ENCODE measurements around the gene SSTR4. TPM values are rescaled to one million over a fixed set of nuclear protein-coding genes. Genes with fewer than 3 reads are reported as not detected.

SSTR4 gene
- total RNA-seq, 4 donors from 2014 or later = not detected

DNA sequence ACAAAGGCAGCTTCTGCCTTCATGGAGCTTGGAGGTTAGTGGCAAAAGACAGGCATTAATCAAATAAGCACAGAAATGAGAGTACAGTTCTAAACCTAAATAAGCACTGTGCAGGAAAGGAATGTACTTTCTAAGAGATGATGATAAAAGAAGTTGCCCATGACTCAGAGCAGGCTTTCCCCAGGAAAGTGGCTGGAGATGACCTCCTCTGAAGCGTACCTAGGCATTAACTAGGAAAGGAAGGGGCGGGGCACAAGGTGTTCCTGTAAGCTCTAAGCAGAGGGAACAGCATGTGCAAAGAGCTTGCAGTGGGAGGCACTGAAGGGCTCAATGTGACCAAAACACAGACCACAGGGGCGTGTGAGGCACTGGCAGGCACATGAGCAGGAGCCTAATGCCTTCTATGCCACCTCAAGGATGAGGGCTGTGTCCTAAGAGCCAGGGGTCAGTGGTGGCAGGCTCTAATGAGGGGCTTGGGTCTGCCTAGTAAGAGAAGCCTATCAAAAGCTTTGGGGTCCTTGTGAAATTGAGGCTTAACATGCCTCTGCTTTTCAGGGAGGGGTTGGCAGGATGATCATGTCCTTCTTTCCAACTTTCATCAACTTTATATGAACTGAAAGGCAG is 4.9 kb downstream of the SSTR4 start:
- TF ChIP-seq, protein P1, sequence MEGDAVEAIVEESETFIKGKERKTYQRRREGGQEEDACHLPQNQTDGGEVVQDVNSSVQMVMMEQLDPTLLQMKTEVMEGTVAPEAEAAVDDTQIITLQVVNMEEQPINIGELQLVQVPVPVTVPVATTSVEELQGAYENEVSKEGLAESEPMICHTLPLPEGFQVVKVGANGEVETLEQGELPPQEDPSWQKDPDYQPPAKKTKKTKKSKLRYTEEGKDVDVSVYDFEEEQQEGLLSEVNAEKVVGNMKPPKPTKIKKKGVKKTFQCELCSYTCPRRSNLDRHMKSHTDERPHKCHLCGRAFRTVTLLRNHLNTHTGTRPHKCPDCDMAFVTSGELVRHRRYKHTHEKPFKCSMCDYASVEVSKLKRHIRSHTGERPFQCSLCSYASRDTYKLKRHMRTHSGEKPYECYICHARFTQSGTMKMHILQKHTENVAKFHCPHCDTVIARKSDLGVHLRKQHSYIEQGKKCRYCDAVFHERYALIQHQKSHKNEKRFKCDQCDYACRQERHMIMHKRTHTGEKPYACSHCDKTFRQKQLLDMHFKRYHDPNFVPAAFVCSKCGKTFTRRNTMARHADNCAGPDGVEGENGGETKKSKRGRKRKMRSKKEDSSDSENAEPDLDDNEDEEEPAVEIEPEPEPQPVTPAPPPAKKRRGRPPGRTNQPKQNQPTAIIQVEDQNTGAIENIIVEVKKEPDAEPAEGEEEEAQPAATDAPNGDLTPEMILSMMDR (IDR thresholded peaks at IDR 0.05) = no peak
- DNase-seq (ENCODE audit: low spot score) = no peak
- ATAC-seq (ENCODE audit: low FRiP score) = peak; percentile 19

DNA sequence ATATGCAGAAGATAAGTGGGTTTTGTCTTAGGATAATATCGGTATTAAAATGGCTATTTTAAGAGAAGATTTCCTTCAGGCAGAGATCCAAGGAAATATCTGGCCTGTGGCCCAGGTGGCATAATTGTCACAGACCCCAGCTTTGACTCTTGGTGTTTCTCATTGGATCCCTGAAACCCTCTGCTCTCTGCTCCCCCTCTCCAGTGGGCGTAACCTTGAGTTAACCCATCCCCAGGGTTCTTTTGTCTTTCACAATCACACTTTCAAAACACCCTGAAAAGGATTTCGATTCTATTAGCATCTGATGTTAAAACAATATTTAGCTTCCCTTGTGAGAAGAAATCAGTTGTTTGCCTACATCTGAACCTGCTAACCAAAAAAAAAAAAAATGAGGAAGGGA is 7.2 kb downstream of the SSTR4 start:
- DNase-seq (ENCODE audit: low spot score) = no peak
- no peak for ATAC-seq (ENCODE audit: low FRiP score)
- TF ChIP-seq, protein P1 (IDR thresholded peaks at IDR 0.05) = no peak

DNA sequence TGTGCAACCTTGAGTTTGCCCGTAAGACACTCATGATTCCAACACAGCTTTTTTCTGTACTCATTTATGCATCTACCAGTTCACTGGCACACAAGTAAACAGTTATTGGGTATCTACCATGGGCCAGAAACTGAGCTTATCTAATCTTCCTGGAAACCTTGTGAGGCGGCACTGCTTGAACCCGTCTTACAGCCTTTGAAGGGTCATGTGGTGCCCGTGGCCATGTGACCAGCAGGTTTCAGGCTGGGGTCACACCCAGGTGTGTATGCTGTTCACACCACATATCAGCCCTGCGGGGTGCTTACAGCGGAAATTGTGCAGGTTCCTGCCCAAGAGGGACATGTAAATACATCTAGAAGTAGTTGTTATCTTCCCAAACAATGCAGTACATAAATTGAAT is 8.3 kb downstream of the SSTR4 start:
- ATAC-seq (ENCODE audit: low FRiP score) = no peak
- TF ChIP-seq, protein P1 (IDR thresholded peaks at IDR 0.05) = no peak
- DNase-seq (ENCODE audit: low spot score) = no peak

DNA sequence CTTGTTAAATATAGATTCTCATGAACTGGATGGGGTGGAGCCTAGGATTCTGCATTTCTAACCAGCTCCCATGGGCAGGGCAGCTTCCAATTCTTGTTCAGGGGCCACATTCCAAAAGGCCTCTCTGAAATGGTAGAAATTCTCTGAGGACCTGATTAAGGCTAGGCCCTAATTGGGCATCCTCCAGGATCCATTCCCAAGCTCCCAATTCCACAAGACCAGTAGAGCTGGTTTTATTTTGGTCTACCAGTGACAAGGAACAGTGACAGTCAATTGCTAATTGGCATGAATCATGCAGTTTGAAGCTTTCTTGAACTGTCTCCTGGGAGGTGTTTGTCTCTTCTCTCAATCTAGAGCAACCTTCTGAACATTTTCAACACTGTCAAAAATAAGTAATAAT is 11.3 kb downstream of the SSTR4 start:
- no peak for ATAC-seq (ENCODE audit: low FRiP score)
- no peak for DNase-seq (ENCODE audit: low spot score)
- TF ChIP-seq, protein P1 (IDR thresholded peaks at IDR 0.05) = no peak

DNA sequence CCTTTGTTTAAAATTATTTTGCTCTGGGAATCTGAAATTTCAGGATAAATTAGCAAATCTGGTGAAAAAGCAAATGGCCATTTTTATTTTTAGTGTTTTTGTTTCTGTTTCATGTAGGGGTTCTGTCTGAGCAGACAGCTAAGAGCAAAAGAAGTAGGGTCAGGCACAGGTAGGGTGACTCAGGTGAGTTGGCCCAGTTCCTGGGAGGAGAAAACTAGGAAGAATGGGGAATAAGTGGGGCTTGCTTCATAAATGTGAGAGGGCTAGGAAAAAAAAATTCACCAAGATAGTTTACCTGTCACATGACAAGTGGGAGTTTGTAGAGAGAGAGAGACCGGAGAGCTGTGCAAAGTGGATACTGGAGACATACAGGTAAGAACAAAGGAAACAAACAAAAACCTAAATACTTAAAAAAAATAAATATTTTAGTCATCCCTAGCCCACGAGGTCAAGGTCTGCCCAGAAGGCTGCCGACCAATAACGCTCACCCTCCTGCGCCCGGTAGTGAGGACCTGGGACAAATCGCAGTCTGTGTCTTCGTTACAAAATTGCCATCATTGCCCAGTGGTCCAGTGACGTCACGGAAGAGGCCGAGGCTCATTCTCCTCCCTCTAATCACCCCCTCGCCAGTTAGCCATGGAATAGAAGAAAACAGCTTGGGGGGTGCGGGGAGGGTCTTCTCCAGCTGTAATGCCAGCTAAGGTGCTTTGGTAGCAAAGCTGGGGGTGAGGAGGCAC is 12.1 kb downstream of the SSTR4 start:
- ATAC-seq (ENCODE audit: low FRiP score) = no peak
- no peak for DNase-seq (ENCODE audit: low spot score)
- TF ChIP-seq, protein P1 (IDR thresholded peaks at IDR 0.05) = no peak

DNA sequence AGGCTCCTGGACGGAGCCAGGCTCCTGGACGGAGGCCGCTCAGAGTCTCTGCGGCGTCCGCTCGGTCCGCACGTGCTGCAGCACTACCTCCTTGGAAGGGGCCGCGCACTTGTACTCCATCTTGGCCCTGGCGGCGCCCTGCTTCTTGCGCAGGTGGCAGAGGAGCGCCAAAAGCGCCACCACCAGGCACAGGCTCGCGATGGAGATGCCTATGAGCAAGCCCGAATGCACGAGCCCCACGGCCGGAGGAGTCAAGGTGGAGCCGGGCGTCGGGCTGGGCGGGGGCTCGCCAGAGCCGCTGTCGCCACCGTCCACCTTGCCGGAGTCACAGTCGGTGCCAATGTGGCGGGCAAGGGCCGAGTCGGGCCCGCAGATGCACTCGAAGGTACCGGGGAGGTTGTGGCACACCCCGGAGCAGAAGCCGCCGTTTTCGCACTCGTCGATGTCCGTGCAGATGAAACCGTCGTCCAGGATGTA is 12.7 kb downstream of the SSTR4 start:
- ATAC-seq (ENCODE audit: low FRiP score) (no peak), DNase-seq (ENCODE audit: low spot score) (no peak)
- TF ChIP-seq, protein P1 (IDR thresholded peaks at IDR 0.05) = no peak

Data from omental fat pad (tissue), 4 donors.